Stimulated activated CD4-positive, alpha-beta T cell treated with anti-CD3 and anti-CD28 coated beads, TNF-alpha, amount 100 ng/mL, for 24 hours (primary cell): ENCODE measurements around the gene ENDOV.
"Not testable (repeated sequence)": the region's sequence is repeated elsewhere in the genome, so short reads cannot be mapped to it uniquely, and the experiment has no call there.

Experiments
- DNase-seq, 3 experiments: peaks; one replicate each; pipeline ENCODE4 v3.0.0-alpha.2; 2020; ENCODE audit warnings: low read depth in 3 of 3

ENDOV gene

GRCh38 chr17:80388601-80389000 is 26.4 kb upstream of the ENDOV start:
- no peak for DNase-seq

- DNase-seq = no peak
Observed at GRCh38 chr17:80389011-80389995, 25.7 kb upstream of the ENDOV start.

DNA sequence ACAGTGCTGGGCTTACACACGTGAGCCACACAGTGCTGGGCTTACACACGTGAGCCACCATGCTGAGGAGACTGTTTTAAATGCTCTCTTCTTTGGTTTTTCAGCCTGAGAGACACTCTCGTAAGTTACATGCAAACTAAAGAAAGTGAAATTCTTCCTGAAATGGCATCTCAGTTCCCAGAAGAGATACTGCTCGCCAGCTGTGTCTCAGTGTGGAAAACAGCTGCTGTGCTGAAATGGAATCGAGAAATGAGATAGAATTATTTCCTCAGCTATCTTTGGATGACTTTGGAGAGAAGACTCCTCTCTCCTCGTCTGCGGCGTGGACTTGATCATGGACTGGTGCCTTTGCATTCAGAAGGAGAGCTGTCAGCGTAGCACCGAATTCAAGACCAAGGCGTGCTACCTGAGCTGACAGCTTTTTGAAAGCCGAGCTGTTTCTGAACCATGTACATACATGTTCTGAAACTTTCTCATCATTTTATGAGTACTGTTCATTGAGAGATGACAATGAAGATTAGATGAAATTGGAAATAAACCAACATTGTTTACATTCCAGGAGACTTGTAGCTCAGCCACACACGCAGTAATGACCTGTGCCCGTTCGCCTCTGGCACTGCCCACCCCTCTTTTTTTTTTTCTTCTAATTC is 21.6 kb upstream of the ENDOV start:
- DNase-seq = no peak

GRCh38 chr17:80393961-80394360 is 21.0 kb upstream of the ENDOV start:
- no peak for DNase-seq

DNA sequence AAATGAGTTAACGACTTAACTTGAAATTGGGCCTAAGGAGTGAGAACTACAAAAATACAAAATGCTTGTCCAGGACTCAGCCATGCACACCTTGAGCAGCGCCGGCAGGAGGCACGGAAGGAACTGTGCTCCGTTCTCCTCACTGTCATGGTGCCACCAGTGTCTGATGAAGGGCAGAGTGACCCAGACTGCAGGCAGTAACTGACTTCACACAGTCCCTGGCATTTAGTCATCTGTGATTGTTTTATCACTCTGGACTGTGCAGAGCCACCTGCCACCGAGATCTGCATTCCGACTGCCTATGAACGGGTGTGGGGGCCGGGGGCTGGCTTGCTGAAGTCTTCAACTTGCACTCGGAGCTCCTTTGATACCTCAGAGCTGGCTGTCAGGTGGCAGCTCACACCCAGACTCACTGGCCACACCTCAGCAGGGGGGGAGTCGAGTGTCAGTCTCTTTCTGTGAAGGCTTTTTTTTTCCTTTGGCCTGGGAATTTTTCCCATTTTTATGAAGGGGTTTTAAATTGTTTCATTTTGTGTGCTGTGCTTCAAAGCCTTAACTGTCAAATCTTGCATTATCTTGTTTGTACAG is 20.2 kb upstream of the ENDOV start:
- DNase-seq = no peak

- no peak for DNase-seq
Observed at GRCh38 chr17:80395402-80396151, 19.4 kb upstream of the ENDOV start.

DNA sequence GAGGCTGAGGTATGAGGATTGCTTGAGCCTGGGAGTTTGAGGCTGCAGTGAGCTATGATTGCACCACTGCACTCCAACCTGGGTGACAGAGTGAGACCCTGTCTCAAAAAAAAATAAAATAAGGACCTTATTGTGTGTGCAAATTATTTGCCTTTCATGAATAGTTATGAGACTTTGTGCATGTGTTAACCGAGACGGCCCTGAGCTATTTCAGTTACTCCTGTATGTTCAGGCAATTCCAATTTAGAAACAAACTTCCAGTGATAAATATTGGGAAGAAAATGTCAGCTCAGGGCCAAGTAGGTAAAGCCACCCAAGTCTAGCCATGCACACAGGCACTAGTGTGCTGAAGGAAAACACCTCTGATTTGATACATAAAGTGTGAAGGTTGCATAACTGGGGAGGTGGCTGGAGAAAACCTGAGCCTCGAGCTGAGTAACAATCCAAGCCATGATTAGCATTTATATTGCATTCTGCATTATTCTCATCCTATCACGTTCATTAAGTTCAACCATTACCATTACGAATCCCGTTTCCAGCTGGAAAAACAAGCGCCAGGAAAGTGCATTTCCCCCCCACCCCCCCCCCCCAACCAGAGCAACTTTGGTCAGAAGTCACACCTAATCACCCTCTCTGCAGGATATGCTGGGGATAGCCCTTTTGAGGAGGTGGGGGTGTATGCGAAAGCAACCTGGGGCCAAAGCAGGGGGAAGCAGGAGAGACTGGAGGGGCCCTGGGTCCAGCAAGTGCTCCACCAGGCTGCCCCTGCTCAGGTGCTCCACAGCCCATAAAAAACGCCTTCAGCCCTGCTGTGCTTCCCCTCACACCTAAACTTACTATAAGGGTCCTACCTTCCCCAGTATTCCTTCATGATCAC is 18.6 kb upstream of the ENDOV start:
- DNase-seq = no peak

GRCh38 chr17:80397034-80397387 is 18.0 kb upstream of the ENDOV start:
- no peak for DNase-seq

DNA sequence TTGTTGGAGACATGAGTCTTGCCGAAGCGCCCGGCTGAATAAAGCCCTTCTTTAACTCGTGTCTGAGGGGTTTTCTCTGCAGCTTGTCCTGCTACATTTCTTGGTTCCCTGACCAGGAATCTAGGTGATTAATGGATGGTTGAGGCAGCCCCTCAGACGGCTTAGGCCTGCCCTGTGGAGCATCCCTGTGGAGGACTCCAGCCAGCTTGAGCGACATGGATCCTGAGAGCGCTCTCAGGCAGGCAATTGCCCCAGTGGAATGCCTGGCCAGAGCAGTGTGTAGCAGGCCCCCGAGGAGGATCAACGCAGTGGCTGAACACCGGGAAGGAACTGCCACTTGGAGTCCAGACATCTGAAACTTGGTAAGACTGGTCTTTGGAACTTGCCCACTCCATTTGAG is 17.3 kb upstream of the ENDOV start:
- DNase-seq = no peak

- not testable (repeated sequence) for DNase-seq
Observed at GRCh38 chr17:80401086-80401485, 13.9 kb upstream of the ENDOV start.

- DNase-seq = not testable (repeated sequence)
Observed at GRCh38 chr17:80402102-80402501, 12.9 kb upstream of the ENDOV start.

- DNase-seq = no peak
Observed at GRCh38 chr17:80402959-80403358, 12.0 kb upstream of the ENDOV start.

DNA sequence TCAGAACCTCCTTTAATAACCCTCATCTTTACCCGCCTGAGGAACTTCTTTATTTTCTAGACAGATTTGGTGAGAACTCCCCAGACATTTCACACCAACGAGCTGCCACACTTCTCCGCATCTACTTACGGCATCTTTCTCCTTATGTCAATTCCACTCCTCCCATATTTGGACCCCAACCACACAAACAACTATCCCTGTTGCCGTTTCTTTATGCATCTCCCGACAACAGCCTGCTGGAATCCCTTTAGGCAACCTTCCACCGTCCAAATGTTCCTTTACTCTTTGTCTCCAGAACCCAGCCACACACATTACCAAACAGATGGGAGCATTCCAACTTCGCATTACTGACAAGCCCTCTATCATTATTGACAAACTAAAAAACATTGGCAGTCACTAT is 8.8 kb upstream of the ENDOV start:
- no peak for DNase-seq

GRCh38 chr17:80407917-80408316 is 7.0 kb upstream of the ENDOV start:
- not testable (repeated sequence) for DNase-seq

DNA sequence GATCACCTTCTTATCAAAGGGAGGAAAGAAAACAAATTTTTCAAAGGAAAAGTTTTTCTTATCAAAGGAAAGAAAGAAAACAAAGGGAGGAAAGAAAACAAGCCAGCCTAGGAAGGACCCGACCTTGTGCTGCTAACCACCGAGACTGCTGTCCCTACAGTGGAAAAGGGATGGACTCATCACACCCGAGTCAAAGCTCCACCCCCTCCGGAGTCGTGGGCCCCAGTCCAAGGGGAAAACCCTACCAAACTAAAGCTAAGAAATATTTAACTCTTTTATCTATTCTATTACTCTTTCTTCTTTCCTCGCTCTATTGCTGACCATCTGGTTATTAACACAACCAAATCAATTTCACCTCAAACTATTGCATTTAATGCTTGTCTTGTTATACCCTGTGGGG is 6.1 kb upstream of the ENDOV start:
- DNase-seq = no peak

DNA sequence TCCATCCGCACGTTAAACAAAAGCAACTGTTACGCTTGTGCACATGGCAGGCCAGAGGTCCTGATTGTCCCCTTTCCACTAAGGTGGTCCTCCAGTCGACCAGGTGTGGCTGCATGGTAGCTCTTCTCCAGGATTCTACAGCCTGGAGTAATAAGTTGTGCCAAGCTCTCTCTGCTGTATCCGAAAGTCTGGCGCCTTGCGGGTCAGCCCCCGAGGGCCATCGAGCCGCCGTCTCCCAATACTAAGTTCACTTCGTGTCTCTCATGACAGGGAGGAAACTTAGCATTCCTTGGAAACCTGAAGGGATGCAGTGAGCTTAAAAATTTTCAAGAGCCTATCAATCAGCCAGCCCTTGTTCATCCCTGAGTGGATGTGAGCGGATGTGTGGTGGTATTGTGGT is 5.3 kb upstream of the ENDOV start:
- DNase-seq = no peak

DNA sequence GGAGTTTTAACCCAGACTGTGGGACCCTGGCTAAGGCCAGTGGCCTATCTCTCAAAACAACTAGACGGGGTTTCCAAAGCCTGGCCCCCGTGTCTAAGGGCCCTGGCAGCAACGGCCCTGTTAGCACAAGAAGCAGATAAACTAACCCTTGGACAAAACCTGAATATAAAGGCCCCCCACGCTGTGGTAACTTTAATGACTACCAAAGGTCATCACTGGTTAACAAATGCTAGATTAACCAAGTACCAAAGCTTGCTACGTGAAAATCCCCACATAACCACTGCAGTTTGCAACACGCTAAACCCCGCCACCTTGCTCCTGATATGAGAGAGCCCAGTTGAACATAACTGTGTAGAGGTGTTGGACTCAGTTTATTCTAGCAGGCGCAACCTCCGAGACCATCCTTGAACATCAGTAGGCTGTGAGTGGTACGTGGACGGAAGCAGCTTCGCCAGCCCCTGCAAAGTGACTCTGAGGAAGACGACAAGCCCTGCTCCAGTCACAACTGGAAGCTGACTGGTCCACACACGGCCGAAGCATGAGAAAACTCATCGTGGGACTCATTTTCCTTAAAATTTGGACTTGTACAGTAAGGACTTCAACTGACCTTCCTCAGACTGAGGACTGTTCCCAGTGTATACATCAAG is 4.4 kb upstream of the ENDOV start:
- DNase-seq = not testable (repeated sequence)

DNA sequence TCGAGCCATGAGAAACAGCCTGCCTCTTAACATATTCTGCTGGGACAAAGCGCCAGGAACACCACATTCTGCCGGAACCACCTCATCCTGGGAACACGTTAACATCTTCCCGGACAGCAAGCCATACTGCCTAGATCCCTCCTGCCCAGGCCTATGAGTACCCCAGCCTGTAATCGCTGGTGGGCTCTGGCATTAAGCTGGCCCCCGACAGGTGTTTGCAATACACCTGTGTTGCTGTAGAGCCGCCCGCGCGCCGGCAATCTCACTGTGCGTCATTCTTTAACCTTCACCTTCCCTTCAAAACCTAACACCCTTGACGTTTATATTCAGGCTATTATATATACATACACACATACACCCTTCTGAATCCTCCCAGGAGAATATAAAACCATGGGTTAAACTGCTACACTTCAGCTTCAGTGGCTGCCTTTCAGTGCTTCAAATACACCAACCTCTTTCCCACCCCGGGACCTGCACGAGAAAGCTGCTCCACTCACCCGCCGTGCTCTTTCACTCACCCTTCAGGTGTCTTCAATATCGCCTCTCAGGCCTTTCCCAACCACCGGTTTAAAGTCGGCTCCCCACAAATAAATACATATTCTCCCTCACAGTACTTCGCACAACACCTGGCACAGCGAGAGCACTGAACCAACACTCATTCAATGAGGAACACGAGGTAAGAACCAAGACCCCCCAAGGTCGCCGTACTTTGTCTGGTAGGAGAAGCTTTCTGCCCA is 1.0 kb upstream of the ENDOV start:
- DNase-seq = no peak

DNA sequence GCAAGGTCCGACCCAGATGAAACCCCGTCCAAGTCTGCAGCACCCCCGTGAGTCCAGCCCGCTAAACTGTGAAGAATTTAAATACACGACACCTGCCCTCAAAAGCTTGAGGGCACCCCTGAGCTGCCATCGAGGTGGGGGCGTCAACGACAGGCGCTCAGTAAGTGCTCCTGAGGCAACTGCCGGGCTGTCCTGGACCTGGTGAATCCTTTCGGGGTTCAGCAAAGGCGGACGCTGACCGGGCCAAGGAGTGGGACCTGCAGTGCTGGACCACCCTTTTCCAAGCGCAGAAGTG is 512 bp upstream of the ENDOV start:
- no peak for DNase-seq

GRCh38 chr17:80415626-80416137 is 715 bp downstream of the ENDOV start:
- DNase-seq = no peak
